Right atrium auricular region (tissue), 2 donors: ENCODE results near the gene RIPOR2. TPM values are rescaled to one million over a fixed set of nuclear protein-coding genes. Genes with fewer than 3 reads are reported as not detected.
"Not testable (repeated sequence)": the region's sequence is repeated elsewhere in the genome, so short reads cannot be mapped to it uniquely, and the experiment has no call there.

Experiments used
- DNase-seq: peaks from one replicate; pipeline ENCODE4 v3.0.0-alpha.2; 2019; ENCODE audit warnings: low spot score
- H3K27ac ChIP-seq, 2 donors: fragments of 200-600 bp; sonication (generic); 1 replicate in 1 of 2; 2 replicates in 1 of 2; pipeline ENCODE4 v1.5.1; 2016 to 2019
- H3K27me3 ChIP-seq, 2 donors: fragments of 200-600 bp; sonication (generic); one replicate each; pipeline versions ENCODE4 v1.5.1 to v1.6.0; 2017 to 2019
- H3K36me3 ChIP-seq: fragments of 200-600 bp; sonication (generic); one replicate; pipeline ENCODE4 v1.5.1; 2016
- H3K4me1 ChIP-seq, 2 donors: fragments of 200-600 bp; sonication (generic); one replicate each; pipeline versions ENCODE4 v1.5.1 to v1.6.0; 2017 to 2019
- H3K4me3 ChIP-seq, 2 donors: fragments of 200-600 bp; sonication (generic); 1 replicate in 1 of 2; 2 replicates in 1 of 2; pipeline ENCODE4 v1.5.1; 2017 to 2019; ENCODE audit warnings: mild to moderate bottlenecking in 1 of 2, moderate library complexity in 1 of 2
- H3K9me3 ChIP-seq, 2 donors: fragments of 200-600 bp; sonication (generic); one replicate each; pipeline ENCODE4 v1.5.1; 2019
- total RNA-seq, 2 donors: library from RNA; depleted of rRNA; stranded (reverse); fragments of >200 nt; gene quantifications; one replicate each; pipeline ENCODE4 v1.1.0, GENCODE V29; 2016
- TF ChIP-seq, protein P1 (sequence below), 2 donors: fragments of 200-600 bp; sonication (generic); IDR thresholded peaks; one replicate each; pipeline ENCODE4 v1.5.1; 2019; ENCODE audit warnings: antibody characterized with exemption in 2 of 2

The RIPOR2 gene
- total RNA-seq, 2 donors from 2014 or later = 2.4 to 7.3 TPM

DNA sequence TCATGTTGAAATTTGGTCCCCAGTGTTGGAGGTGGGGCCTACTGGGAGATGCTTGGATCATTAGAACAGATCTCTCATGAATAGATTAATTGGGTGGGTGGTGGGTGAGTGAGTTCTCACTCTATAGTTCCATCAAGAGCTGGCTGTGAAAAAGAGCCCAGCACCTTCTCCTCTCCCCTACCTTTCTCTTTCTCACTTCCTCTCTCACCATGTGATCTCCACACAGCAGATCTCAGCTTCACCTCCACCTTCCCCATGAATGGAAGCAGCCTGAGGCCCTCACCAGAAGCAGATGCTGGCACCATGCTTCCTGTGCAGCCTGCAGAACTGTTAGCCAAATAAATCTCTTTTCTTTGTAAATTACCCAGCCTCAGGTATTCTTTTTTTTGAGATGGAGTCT is 173.9 kb downstream of the RIPOR2 start:
- no peaks in the 10 kb centered on the region for H3K36me3 ChIP-seq
- no peak overlapping the region for H3K27ac ChIP-seq
- TF ChIP-seq, protein P1, sequence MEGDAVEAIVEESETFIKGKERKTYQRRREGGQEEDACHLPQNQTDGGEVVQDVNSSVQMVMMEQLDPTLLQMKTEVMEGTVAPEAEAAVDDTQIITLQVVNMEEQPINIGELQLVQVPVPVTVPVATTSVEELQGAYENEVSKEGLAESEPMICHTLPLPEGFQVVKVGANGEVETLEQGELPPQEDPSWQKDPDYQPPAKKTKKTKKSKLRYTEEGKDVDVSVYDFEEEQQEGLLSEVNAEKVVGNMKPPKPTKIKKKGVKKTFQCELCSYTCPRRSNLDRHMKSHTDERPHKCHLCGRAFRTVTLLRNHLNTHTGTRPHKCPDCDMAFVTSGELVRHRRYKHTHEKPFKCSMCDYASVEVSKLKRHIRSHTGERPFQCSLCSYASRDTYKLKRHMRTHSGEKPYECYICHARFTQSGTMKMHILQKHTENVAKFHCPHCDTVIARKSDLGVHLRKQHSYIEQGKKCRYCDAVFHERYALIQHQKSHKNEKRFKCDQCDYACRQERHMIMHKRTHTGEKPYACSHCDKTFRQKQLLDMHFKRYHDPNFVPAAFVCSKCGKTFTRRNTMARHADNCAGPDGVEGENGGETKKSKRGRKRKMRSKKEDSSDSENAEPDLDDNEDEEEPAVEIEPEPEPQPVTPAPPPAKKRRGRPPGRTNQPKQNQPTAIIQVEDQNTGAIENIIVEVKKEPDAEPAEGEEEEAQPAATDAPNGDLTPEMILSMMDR (IDR thresholded peaks at IDR 0.05) = no peak
- DNase-seq = no peak
- no peaks in the 10 kb centered on the region for H3K9me3 ChIP-seq
- no peaks in the 10 kb centered on the region for H3K4me1 ChIP-seq
- no peak overlapping the region for H3K4me3 ChIP-seq
- H3K27me3 ChIP-seq = no peaks in the 10 kb centered on the region

DNA sequence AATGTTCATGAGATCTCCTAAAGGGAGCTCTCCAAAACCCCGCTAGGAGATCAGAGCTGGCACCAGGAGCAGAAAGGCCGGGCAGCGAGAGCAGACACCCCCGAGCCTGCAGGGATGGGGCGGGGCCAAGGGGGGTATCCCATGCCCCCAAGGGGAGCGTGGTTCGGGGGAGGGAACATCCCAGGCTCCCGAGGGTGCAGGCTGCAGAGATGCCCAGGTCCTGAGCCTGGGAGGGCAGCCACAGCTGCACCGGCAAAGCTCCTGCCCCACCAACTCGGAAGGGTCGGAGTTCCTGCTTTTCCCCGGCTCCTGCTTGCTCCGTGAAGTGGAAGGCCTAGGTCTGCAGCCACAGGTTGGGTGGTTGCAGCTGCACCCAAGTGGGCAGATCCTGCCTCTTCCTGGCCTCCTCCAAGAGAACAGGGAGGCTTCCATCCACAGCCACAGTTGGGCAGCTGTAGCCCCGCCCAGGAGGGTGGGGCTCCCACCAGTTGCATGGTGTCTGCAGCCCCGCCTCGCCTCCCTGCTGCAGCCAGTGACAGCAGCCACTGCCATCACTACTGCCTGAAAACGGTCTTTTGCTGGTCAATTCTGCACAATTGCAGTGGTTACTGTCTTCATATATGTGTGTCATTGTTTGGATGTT is 174.4 kb downstream of the RIPOR2 start:
- DNase-seq = no peak
- Histone ChIP-seq H3K27me3 (no peaks in the 10 kb centered on the region), H3K4me1 (no peaks in the 10 kb centered on the region), H3K27ac (no peak overlapping the region), H3K36me3 (no peaks in the 10 kb centered on the region), H3K9me3 (no peaks in the 10 kb centered on the region), H3K4me3 (no peak overlapping the region)
- TF ChIP-seq, protein P1 (IDR thresholded peaks at IDR 0.05) = no peak

DNA sequence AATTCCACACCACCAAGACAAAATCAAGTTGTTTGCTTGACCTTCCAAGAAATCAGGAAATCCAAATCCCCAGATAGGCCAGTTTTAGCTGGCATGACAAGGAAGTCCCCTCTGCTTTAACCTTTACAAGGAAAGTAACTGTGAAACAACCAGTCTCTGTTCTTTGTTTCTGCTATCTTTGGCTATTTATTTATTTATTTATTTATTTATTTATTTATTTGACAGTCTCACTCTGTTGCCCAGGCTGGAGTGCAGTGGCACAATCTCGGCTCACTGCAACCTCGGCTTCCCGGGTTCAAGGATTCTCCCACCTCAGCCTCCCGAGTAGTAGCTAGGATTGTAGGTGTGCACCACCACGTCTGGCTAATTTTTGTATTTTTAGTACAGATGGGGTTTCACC is 175.6 kb downstream of the RIPOR2 start:
- Histone ChIP-seq H3K4me3 (no peak overlapping the region), H3K36me3 (no peaks in the 10 kb centered on the region), H3K27ac (no peak overlapping the region), H3K9me3 (no peaks in the 10 kb centered on the region), H3K27me3 (no peaks in the 10 kb centered on the region), H3K4me1 (no peaks in the 10 kb centered on the region)
- TF ChIP-seq, protein P1 (IDR thresholded peaks at IDR 0.05) = no peak
- no peak for DNase-seq

DNA sequence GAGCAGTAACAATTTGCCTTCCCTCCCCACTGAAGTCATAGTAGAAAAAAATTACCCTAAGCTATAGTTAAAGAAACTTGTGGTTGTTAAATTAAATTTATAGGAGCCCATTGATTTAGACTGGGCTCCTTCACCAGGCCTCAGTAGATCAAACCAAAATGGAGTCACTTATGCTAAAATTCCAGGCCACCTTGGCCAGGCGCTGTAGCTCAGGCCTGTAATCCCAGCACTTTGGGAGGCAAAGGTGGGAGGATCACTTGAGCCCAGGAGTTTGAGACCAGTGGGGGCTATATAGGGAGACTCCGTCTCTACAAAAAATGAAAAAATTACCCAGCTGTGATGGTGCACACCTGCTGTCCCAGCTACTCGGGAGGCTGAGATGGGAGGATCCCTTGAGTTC is 176.0 kb downstream of the RIPOR2 start:
- Histone ChIP-seq H3K9me3 (no peaks in the 10 kb centered on the region), H3K27me3 (no peaks in the 10 kb centered on the region), H3K4me1 (no peaks in the 10 kb centered on the region), H3K27ac (no peak overlapping the region), H3K36me3 (no peaks in the 10 kb centered on the region), H3K4me3 (no peak overlapping the region)
- TF ChIP-seq, protein P1 (IDR thresholded peaks at IDR 0.05) = no peak
- DNase-seq = no peak

DNA sequence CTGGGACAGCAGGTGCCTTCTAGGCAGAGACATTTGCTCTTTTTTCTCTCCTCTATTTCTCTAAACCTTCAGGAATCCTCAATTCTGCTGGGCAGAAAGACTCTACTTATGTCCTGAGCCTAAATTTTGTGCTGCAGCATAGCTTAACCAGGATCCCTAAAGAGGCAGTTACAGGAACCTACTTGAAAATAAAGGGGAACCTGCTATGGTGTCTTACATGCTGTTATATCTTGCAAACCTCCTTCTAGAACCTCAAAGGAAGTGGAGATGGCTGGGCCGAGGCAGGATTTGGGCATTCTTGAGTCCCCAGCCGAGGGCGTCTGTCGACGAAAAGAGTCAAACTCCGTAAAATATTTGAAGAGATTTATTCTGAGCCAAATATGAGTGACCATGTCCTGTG is 178.1 kb downstream of the RIPOR2 start:
- Histone ChIP-seq H3K4me3 (no peak overlapping the region), H3K27me3 (no peaks in the 10 kb centered on the region), H3K36me3 (no peaks in the 10 kb centered on the region), H3K4me1 (no peaks in the 10 kb centered on the region), H3K27ac (no peak overlapping the region), H3K9me3 (no peaks in the 10 kb centered on the region)
- no peak for DNase-seq
- TF ChIP-seq, protein P1 (IDR thresholded peaks at IDR 0.05) = no peak

DNA sequence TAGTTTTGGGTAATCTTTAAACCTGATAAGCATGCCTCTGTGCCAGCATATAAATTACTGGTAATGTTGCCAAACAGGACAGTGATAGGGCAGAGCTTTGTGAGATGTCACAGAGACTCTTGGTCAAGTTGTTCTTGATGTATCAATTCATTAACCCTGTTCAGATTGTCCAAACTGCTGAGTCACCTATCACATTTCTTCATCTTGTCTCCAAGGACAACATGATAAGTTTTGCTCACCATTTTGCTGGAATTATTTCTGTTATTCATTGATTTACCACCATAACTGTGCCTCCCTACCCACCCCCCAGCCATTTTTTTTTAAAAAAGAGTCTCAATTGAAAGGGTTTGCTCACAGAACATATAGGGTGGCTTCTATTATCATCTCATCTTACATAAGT is 180.5 kb downstream of the RIPOR2 start:
- H3K4me3 ChIP-seq = no peak overlapping the region
- DNase-seq = no peak

DNA sequence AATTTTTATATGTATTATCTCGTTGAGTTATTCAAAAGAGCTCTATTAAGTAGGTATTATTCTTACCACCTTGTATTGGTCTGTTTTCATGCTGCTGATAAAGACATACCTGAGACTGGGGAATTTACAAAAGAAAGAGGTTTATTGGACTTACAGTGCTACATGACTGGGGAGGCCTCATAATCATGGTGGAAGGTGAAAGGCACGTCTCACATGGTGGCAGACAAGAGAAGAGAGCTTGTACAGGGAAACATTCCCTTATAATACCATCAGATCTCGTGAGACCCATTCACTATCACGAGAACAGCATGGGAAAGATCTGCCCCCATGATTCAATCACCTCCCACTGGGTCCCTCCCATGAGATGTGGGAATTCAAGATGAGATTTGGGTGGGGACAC is 181.4 kb downstream of the RIPOR2 start:
- H3K4me1 ChIP-seq, H3K27ac ChIP-seq, H3K9me3 ChIP-seq, H3K27me3 ChIP-seq, H3K4me3 ChIP-seq, H3K36me3 ChIP-seq, DNase-seq: not testable (repeated sequence)

More for the DNA sequence above, 180.5 kb downstream of the RIPOR2 start:
- Histone ChIP-seq H3K36me3 (no peaks in the 10 kb centered on the region), H3K27ac (no peak overlapping the region), H3K9me3 (no peaks in the 10 kb centered on the region), H3K4me1 (no peaks in the 10 kb centered on the region), H3K27me3 (no peaks in the 10 kb centered on the region)
- TF ChIP-seq, protein P1 (IDR thresholded peaks at IDR 0.05) = no peak
